HG03103 (cell line): ENCODE measurements around the gene PDE4B.

ENCODE experiments used
- ATAC-seq: cut with Tn5 transposase; IDR thresholded peaks from one replicate; pipeline ENCODE4 v1.9.1; 2021; ENCODE audit warnings: low read depth; ENCODE audit not compliant: unreplicated experiment

PDE4B gene

GRCh38 chr1:66220477-66220876 lies 427.8 kb downstream of the PDE4B start:
- no peak for ATAC-seq

- ATAC-seq, result no peak
These were observed 431.0 kb downstream of the PDE4B start for GRCh38 chr1:66223681-66224080.

GRCh38 chr1:66226985-66227384 lies 434.3 kb downstream of the PDE4B start:
- no peak for ATAC-seq

GRCh38 chr1:66227966-66228365 lies 435.3 kb downstream of the PDE4B start:
- no peak for ATAC-seq

GRCh38 chr1:66231217-66231616 lies 438.5 kb downstream of the PDE4B start:
- no peak for ATAC-seq

- ATAC-seq, result no peak
These were observed 439.2 kb downstream of the PDE4B start for GRCh38 chr1:66231681-66232463.

- no peak for ATAC-seq
These were observed 444.3 kb downstream of the PDE4B start for GRCh38 chr1:66237042-66237441.

- ATAC-seq, result no peak
These were observed 445.2 kb downstream of the PDE4B start for GRCh38 chr1:66237722-66238479.

GRCh38 chr1:66239834-66240233 lies 447.1 kb downstream of the PDE4B start:
- no peak for ATAC-seq

GRCh38 chr1:66240491-66241484 lies 448.1 kb downstream of the PDE4B start:
- ATAC-seq, result no peak

- peak; percentile 61 for ATAC-seq
These were observed 450.2 kb downstream of the PDE4B start for GRCh38 chr1:66242646-66243547.

GRCh38 chr1:66243548-66244130 lies 450.9 kb downstream of the PDE4B start:
- ATAC-seq, result peak; percentile 36

- no peak for ATAC-seq
These were observed 451.7 kb downstream of the PDE4B start for GRCh38 chr1:66244429-66244828.

- ATAC-seq, result no peak
These were observed 453.0 kb downstream of the PDE4B start for GRCh38 chr1:66245691-66246090.

GRCh38 chr1:66246351-66247269 lies 453.9 kb downstream of the PDE4B start:
- no peak for ATAC-seq

- peak; percentile 63 for ATAC-seq
These were observed 454.9 kb downstream of the PDE4B start for GRCh38 chr1:66247415-66248208.

GRCh38 chr1:66248257-66248656 lies 455.6 kb downstream of the PDE4B start:
- no peak for ATAC-seq

GRCh38 chr1:66248746-66249145 lies 456.1 kb downstream of the PDE4B start:
- ATAC-seq, result no peak
